NCI-H446 (cell line): ENCODE results near the gene RTN4.
"Not testable (repeated sequence)": the region's sequence is repeated elsewhere in the genome, so short reads cannot be mapped to it uniquely, and the experiment has no call there.

Source experiments
- DNase-seq, 2 experiments: peaks; one replicate each; lab custom pipeline; 2025; lab: John Stamatoyannopoulos, UW

The RTN4 gene

GRCh38 chr2:55050100-55050994, at the start of gene RTN4:
Gene RTN4, minus strand, starts transcription at chr2:55050451. Its CDS starts 151 bp downstream, at chr2:55050300.
- DNase-seq, result peak; percentile 98 to 99

- no peak for DNase-seq
Observed at GRCh38 chr2:55099493-55099877, 49.2 kb upstream of the RTN4 start.

GRCh38 chr2:55097461-55098410, 47.5 kb upstream of the RTN4 start:
- peak in 1 of 2 experiments; percentile 18 for DNase-seq

- DNase-seq, result no peak
Observed at GRCh38 chr2:55097082-55097460, 46.8 kb upstream of the RTN4 start.

- no peak for DNase-seq
Observed at GRCh38 chr2:55096586-55096985, 46.3 kb upstream of the RTN4 start.

- DNase-seq, result no peak
Observed at GRCh38 chr2:55093381-55093780, 43.1 kb upstream of the RTN4 start.

GRCh38 chr2:55092439-55092838, 42.2 kb upstream of the RTN4 start:
- no peak for DNase-seq

- not testable (repeated sequence) for DNase-seq
Observed at GRCh38 chr2:55091681-55092080, 41.4 kb upstream of the RTN4 start.

- DNase-seq, result no peak
Observed at GRCh38 chr2:55090702-55091101, 40.5 kb upstream of the RTN4 start.

- no peak for DNase-seq
Observed at GRCh38 chr2:55089726-55090125, 39.5 kb upstream of the RTN4 start.

- DNase-seq, result no peak
Observed at GRCh38 chr2:55088400-55088799, 38.1 kb upstream of the RTN4 start.

- DNase-seq, result no peak
Observed at GRCh38 chr2:55087936-55088335, 37.7 kb upstream of the RTN4 start.

- no peak for DNase-seq
Observed at GRCh38 chr2:55087501-55087900, 37.2 kb upstream of the RTN4 start.

GRCh38 chr2:55085113-55086040, 35.1 kb upstream of the RTN4 start:
- no peak for DNase-seq

- DNase-seq, result no peak
Observed at GRCh38 chr2:55084641-55085040, 34.4 kb upstream of the RTN4 start.

GRCh38 chr2:55080204-55080738, 30.0 kb upstream of the RTN4 start:
- DNase-seq, result no peak

GRCh38 chr2:55078956-55079355, 28.7 kb upstream of the RTN4 start:
- no peak for DNase-seq

GRCh38 chr2:55076721-55077120, 26.5 kb upstream of the RTN4 start:
- DNase-seq, result no peak

- DNase-seq, result not testable (repeated sequence)
Observed at GRCh38 chr2:55076019-55076418, 25.8 kb upstream of the RTN4 start.

GRCh38 chr2:55073000-55073983, 23.0 kb upstream of the RTN4 start:
- no peak for DNase-seq
